Measurements from ENCODE around the gene RAPGEF5.

The RAPGEF5 gene, protein sequence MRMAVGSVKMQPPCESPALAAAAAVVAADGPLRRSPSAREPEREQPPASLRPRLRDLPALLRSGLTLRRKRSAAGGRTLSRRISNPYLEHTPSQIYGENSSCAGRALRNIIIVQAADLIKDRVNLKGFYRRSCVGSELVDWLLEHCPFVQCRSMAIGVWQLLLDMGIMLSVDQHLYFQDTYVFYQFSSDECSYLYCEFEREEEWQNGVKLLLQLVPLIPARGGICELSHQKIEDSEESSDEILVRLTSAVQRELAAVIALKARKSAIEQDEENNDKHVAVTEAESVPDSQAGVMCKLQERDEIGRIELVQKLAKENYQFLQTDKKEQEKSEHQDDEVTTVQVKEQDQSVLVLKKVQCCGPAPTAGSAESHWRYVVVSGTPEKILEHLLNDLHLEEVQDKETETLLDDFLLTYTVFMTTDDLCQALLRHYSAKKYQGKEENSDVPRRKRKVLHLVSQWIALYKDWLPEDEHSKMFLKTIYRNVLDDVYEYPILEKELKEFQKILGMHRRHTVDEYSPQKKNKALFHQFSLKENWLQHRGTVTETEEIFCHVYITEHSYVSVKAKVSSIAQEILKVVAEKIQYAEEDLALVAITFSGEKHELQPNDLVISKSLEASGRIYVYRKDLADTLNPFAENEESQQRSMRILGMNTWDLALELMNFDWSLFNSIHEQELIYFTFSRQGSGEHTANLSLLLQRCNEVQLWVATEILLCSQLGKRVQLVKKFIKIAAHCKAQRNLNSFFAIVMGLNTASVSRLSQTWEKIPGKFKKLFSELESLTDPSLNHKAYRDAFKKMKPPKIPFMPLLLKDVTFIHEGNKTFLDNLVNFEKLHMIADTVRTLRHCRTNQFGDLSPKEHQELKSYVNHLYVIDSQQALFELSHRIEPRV

DNA sequence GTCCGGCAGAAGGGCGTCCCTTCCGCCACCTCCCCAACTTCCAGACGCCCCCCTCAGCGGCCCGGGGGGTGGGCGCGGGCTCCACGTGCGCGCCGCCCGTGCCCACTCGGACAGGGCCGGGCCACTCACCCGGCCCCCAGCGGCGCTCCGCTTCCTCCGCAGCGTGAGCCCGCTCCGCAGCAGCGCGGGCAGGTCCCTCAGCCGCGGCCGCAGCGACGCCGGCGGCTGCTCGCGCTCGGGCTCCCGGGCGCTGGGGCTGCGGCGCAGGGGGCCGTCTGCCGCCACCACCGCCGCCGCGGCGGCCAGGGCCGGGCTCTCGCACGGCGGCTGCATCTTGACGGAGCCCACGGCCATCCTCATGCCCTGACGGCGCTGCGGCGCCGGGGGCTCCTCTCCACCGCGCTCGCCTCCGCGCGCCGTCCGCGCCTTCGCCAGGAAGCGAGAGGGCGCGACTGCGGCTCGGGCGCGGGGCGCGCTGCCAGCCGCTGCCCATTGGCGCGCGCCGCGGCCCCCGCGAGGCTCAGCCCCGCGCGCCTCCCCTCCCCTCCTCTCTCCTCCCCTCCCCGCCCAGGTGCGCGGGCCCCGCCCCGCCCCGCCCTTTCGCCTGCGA is at the start of gene RAPGEF5:
TSS of gene RAPGEF5 (minus strand) at position 454 of the 610 bp plus-strand sequence. CDS start at position 360, 94 bp downstream.
- FAIRE-seq: no peak

DNA sequence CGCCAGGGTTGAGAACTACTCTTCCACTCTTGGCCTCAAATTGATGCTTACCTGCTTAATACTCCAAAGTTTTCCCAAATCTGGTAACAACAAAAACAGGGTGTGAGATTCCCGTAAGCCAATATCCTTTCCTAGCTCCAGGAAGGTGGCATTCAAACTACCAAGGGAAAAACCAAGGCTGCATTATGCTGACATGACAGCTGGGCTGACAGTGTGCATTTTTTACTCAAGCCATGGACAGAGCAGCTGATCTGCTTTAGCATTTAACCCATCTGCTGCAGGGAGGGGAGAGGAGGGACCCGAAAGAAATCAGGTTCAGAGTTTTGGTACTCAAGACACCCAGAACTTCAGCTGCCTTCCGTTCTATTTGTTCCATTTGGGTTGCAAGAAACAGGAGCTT is 49.8 kb upstream of the RAPGEF5 start:
- FAIRE-seq: no peak

DNA sequence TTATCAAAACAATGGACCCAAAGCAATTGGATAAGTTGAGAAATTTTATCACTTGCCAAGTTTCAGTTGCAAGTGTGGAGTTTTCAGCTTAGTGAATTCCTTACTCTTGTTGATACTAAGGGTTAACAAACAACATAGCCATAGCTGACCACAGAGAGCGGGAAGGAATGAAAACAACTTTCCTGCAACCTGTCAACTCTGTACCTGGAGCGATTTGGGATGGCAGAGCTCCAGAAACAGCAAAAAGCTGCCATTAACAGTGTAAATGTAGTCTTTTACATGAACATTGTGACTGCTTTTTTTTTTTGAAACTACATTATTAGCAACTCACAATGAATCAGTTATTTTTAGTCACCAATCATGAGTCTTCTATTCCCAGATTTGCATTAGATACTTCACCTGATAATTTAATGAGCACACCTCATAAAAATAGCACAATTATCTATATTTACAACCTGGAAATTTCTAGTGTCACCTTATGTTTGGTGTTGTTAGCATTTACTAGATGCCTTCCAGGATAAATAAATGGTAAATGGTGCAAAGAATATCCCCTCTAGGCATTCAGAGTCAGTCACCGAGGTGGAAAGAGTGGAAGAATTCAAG is 47.6 kb upstream of the RAPGEF5 start:
- FAIRE-seq: no peak

DNA sequence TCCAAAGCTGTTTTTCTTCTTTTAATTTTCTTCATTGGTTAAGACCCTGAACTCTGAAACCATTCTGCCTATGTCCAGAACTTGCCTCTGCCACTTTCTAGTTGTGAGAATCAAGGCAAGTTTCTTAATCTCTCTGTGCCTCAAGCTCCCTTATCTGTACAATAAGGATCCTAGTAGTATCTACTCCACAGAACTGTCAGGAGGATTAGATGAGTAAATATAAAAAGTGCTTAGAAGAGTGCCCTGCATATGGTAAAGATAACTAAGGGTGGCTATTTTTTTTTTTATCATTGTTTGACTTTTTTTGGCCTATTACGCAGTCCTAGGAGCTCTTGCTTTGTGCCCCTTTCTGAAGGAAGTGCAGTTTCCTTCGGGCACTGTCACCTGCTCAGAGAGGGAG is 46.4 kb upstream of the RAPGEF5 start:
- FAIRE-seq: no peak

DNA sequence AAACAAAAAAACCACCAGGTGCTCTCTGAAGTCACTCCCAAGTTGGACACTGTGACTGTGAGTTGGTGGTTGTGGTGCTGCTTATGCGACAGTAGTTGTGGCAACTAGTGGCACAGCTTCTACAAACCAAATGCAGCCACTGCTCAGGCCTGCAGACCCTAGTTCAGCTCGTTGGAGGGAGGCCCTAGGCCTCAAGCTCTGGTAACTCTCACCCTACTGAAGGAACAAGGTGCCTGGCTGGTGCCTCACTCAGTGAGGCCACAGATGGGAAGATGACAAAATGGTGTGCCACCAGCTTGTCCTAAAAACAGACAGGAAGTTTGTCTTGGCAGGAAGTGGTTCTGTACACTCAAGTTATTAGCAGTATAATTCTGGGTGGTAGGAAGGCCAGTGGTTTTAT is 45.3 kb upstream of the RAPGEF5 start:
- no peak for FAIRE-seq

DNA sequence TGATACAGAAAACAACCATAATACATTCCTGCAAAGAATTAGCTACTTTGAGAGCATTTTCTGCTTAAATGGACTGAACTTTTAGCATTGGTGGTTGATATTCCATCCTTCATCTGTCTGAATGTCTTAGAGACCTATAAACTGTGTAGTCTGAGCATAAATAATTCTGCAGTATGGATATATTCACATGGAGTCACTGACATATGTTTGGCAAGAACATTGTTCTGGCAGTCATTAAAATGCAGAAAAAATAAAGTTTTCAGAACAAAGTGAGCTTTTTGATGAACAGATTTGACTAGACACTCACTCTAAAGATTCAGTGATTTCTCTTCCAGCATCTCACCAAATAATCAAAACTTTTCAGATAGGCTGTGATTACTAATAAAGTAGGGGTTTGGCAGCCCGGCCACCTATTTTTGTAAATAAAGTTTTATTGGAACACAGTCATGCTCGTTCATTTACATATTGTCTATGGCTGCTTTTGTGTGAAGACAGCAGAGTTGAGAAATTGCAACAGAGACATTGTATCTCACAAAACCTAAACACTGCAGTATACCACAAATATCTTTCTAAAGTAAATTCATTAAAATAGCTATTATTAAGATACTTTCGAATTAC is 44.1 kb upstream of the RAPGEF5 start:
- FAIRE-seq: no peak

DNA sequence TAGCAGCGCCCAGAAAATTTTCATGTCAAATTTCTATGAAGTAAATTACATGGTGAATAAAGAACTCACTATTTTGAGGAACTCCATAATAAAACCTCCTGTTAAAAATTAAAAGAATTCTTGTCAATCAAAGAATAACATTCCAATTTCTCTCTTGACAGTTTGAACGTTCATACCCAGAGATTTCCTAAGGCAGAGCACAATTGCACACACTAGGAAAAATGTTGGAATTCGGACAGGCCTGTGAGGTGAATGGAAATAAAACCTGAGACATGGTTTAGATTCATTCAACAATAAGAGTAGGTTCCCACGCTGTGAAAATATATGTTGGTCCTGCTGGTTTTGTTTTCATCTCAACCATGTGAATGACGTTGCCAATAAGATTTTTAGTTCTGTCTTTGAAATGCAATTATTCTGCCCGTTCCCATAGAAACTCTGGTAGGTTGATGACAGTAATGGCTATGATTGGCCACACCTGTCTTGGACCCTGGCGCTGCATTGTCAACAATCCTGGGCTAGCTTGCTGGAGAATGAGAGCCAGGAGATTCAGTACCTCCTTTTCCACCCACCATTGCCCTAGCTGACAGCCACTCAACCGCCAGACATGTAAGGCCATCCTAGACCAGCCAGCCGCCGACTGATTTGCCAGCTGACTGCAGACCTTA is 43.3 kb upstream of the RAPGEF5 start:
- FAIRE-seq: no peak

DNA sequence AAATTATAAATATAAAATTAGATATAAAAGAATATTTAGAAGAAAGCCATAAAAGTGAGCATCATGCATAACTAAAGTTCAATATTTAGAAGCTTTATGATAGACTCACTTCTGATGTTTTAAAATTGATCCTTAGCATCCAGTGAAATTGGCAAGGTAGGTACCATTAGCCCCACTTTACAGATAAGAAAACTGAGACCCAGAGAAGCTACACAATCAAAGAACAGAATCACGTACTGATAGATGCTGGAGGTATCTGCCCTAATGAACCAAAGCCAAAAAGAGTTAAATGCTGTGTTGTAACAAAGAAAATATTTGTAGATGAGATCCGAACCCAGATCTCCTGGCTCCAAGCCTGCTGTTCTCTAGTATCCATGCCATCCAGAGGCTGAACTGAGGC is 42.6 kb upstream of the RAPGEF5 start:
- FAIRE-seq: no peak

DNA sequence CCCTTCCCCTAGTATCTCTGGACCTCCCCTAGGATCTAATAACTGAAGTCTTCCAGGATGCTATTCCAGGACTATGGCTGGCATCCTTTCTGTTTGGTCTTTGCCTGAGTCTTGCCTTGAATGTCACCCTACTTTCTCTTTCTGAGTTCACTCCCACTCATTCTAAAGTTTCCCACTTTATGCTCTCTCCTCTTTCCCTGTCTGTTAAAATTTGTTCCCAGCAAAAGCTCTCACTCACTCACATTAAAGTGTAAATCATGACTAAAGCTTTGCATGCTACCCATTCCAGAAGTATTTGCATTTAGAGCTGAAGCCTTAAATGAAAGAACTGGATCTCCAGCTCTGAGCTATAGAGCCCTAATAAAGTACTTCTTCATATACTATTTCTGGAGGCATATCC is 42.1 kb upstream of the RAPGEF5 start:
- no peak for FAIRE-seq

DNA sequence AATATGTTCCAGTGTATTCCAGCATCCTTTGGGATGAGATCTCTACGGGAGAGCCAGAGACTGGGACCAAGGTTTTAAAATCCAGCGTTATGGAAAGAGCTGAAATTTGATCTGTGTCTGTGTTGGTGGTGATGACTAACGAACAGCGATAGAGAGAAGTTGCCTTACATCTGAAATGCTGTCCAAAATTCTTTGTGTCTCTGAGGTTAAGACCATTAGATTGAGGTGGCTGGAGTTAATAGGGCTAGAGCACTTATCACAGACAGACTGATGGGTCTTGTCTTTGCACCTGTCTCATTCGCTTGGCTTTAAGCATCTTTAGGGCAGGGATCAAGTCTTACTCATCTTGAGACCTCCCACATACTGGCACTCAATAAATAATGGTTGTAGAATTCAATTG is 41.0 kb upstream of the RAPGEF5 start:
- no peak for FAIRE-seq

DNA sequence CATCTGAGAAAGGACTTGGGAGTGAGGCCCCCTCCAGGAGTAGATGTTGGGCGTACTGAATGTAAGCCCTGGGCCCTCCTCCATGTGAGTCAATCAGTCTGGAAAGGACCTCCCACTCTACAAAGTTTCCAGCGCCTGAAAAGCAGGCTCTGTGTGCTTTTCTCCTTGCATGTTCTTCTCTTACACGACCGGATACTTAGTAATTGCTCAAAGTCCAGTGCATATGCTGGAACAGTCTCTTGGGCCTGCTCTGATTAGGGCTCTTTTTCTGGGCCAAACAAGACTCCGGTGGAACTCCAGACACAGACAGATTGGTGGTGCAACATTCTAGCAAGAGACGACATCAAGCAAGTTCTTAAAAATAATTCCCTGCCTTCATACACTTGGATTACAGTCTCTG is 38.3 kb upstream of the RAPGEF5 start:
- FAIRE-seq: no peak

DNA sequence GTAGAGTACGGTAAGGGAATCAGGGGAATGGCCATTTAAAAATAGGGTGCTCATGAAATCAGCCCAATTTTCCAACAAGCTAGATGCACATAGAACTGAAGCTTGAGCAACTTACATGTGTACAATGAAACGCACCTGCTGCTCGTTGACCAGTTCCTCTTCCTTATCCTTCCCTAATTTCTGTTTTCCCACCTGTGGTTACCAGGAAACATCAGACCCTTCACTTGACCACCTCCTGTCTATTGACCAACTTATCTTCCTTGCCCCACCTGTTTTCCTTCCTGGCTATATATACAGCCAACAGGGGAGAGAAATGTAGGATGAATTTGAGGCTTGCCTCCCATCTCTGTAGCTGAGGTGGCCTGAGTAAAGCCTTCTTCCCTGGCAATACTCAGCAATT is 37.8 kb upstream of the RAPGEF5 start:
- no peak for FAIRE-seq

DNA sequence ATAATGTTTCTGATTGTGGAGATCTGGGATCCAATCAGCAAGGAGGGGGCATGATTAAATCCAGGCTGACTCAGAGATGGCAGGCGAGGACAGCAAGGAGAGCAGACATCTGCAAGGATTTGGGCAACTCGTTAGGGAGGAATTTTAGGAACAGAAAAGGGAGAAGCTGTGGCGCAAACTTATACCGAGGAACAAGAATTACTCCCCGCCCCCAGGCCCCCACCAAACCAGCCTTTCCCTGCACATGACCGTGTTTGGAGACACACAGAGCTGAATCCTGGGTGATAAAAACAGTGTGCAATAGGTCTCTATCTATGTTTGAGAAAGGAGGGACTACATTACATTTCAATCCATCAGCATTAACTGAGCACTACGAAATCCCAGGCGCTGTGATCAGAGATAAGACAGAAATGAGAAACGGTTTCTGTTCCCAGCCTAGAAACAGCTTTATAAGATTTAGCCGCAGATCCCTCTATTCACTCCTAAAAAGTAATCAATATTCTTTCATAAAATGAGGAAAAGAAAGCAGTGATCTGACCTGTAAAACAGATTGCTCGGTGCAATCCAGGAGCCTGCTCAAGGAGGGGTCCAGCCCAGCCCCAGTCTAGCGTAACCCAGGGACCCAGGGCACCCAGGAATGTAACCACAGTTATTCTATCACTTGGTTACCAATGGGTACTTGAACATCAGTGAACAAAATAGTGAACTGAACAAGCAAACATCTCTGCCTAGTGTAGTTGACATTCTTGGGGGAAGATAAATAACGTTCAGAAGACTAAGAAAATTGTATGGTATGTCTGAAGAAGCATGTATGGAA is 37.2 kb upstream of the RAPGEF5 start:
- FAIRE-seq: no peak

DNA sequence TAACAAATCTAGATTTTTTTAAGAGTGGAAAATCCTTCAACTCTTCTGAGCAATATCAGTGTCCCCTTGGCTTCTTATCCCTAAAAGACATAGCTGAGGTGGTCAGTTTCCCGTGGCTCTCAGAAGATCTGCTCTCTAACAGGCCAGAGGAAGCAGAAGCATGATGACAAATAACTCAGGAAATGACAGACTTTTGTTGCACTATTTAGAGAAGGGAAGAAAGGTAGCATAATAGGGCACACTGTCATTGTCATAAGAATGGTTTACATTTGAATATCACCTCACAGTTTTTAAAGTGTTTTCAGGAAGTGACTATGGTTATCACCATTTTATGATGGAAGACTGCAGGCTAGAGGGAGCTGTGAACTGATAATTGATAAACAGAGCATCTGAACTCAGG is 33.6 kb upstream of the RAPGEF5 start:
- FAIRE-seq: no peak

DNA sequence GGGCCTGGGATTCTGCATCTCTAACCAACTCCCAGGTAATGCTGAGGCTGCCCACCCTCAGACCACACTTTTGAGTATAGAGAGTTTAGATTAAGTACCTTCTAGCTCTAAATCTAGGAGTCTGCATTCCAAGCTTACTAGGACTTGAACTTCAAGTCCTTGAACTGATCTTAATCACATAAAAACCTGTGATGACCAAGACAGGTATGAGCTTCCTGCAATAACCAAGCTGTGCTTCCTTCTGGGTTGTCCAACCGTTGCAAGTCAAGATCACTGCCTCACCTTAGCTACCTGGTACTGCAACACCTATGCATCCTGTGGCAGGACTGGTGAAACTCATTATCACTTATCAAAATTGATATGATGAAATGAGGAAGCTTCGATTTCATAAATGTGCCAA is 32.9 kb upstream of the RAPGEF5 start:
- no peak for FAIRE-seq

DNA sequence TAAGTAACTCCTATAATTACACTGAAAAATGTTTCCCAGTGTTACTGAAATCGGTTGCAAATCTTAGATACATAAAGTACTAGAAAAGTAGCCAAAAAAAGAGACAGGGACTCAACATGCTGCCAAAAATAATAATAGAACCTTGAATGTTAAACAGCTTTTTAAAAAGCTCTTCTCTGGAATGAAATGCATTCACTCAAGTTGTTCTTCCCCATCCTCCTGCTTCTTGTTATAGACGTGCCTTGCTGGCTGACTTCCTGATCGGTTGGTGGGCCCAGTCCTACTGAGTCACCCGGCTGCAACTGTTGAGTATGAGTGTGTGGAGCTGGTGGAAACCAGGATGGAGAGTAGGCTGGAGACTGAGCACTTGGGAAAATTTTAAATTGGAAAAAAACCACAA is 30.6 kb upstream of the RAPGEF5 start:
- FAIRE-seq: no peak

DNA sequence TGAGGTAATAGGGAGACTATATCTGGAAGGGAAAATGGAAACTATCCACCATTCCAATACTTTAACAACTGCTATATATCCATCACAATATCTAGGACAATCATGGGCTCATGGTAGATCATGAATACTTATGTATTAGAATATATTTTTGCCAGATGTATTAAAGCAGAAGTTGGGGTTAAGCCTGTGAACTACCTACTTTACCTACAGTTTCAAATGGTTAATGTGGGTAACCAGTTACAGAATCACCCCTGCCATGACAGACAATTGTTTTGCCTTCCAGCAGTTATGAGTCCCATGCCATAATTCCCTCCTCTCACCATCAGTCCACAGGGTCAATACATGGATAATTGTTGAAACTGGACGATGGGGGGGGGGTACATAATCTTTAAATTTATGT is 29.9 kb upstream of the RAPGEF5 start:
- no peak for FAIRE-seq

DNA sequence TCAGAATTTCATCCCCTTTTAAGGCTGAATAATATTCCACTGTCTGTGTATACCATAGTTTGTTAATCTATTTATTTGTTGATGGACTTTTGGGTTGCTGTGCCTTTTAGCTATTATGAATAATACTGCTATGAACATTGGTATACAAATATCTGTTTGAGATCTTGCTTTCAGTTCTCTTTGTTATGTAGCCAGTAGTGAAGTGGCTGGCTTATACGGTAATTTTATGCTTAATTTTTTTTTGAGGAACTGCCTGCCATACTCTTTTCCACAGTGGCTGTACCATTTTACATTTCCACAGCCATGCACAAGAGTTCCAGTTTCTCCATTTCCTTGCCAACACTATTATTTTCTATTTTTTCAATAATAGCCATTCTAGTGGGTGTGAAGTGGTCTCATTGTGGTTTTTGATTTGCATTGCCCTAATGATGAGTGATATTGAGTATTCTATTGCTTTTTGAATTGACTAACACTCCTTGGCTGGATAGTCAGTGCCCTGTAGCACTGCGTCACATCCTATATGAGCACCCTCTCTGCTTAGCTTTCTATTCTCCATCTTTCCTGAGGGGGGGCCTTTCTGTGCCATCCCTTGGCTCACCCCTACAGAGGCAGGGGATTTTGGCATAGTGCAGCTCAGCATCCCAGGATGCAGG is 29.4 kb upstream of the RAPGEF5 start:
- FAIRE-seq: no peak

DNA sequence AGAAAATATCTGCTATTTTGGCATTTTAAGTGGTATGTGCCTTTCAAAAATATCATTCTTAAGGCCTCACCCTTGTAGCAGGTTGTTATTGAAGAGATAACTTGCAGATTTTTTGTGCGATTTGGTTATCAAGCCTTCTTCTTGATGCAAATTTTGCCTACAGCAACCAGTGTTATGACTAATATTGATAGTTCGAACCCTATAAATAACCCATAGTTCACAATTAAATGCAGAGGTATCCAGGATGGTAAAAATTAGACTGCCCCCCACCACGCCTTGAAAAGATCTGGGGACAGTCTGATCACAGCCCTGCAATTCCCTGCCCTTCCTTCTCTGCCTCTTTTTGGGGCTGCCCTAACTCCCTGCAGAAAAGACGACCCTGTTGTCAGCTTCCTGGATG is 28.4 kb upstream of the RAPGEF5 start:
- no peak for FAIRE-seq

DNA sequence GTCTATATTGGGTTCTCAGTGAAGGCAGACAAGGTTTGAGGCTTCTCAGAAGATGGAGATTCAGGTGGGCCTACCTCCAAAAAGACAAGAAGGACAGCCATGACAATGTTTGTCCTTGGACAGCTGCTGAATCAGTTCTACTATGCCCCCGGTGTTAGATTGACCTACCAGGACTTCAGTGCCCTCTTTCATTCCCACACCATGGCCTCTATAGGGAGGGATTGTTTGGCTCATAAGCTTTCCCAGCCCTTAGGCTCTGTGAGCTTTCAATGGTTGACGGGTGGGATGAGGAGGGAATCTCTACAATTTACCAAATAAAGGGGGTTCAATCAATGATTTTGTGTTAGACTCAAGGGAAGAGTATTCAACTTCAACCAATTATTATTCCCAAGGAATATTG is 23.4 kb upstream of the RAPGEF5 start:
- FAIRE-seq: no peak
